Left lung (tissue), 10 donors: ENCODE measurements around the gene CES1. TPM values are rescaled to one million over a fixed set of nuclear protein-coding genes. Genes with fewer than 3 reads are reported as not detected.
"Not testable (repeated sequence)": the region's sequence is repeated elsewhere in the genome, so short reads cannot be mapped to it uniquely, and the experiment has no call there.

Source experiments
- ATAC-seq: fragments of 200-7000 bp; cut with Tn5 transposase; one replicate; pipeline ENCODE4 v1.9.1; 2020; ENCODE audit warnings: moderate library complexity
- DNase-seq, 4 donors: peaks; one replicate each; pipeline ENCODE4 v3.0.0-alpha.2; 2013 to 2020
- H3K27ac ChIP-seq, 2 donors: fragments of 200-600 bp; sonication (generic) in 1 of 2; one replicate each; pipeline versions ENCODE4 v1.5.0 to v1.8.0; 2020 to 2021
- H3K27me3 ChIP-seq, 2 donors: fragments of 200-600 bp; sonication (generic) in 1 of 2; one replicate each; pipeline versions ENCODE4 v1.5.0 to v1.8.0; 2020 to 2021
- H3K36me3 ChIP-seq, 2 donors: fragments of 200-600 bp; sonication (generic) in 1 of 2; one replicate each; pipeline versions ENCODE4 v1.5.0 to v1.8.0; 2020 to 2021
- H3K4me1 ChIP-seq, 2 donors: fragments of 200-600 bp; one replicate each; pipeline ENCODE4 v1.8.0; 2021
- H3K4me3 ChIP-seq, 2 donors: fragments of 200-600 bp; sonication (generic) in 1 of 2; one replicate each; pipeline versions ENCODE4 v1.5.0 to v1.8.0; 2020 to 2021; ENCODE audit warnings: mild to moderate bottlenecking in 1 of 2
- H3K9me3 ChIP-seq, 2 donors: fragments of 200-600 bp; sonication (generic) in 1 of 2; one replicate each; pipeline versions ENCODE4 v1.5.0 to v1.8.0; 2020 to 2021
- CTCF ChIP-seq, 2 donors: fragments of 200-600 bp; sonication (generic) in 1 of 2; IDR thresholded peaks; one replicate each; pipeline versions ENCODE4 v1.5.0 to v1.8.0; 2021; ENCODE audit warnings: antibody characterized with exemption in 2 of 2
- intact Hi-C, 2 donors: fragments of 100-400 bp; cut with DNase I; formaldehyde crosslinking; loops; one replicate each; pipeline versions ENCODE4 v1.11.2 to v1.14.2; 2022
- polyA plus RNA-seq, 6 donors: library from polyadenylated mRNA; unstranded; fragments of 120-200 nt; gene quantifications; one replicate each; pipeline ENCODE4 v1.2.1, GENCODE V29; 2013; ENCODE audit not compliant: insufficient read length in 6 of 6
- total RNA-seq, 2 donors: library from RNA; stranded (reverse); fragmentation: NEBNext Ultra II Directional; extraction: Animal tissue kit (Norgen Biotek cat#: 25700); gene quantifications; one replicate each; pipeline ENCODE4 v1.2.1, GENCODE V29; 2021
- donor health status: DM: no; HTN: yes; CAD: no.
- donor health status: DM: no; HTN: no; CAD: no.

The CES1 gene
- total and polyA plus RNA-seq, 8 donors: 62.3 to 135 (median 119) TPM

- Histone ChIP-seq H3K4me1 (no peaks in the 10 kb centered on the region), H3K4me3 (no peak overlapping the region), H3K27me3 (peaks cover 0 to 4% of the 10 kb centered on the region in 2 donors), H3K27ac (no peak overlapping the region), H3K9me3 (no peaks in the 10 kb centered on the region), H3K36me3 (no peaks in the 10 kb centered on the region)
- intact Hi-C loops: no loop called here
- ATAC-seq (no peak), DNase-seq (no peak)
- TF ChIP-seq CTCF (IDR thresholded peaks at IDR 0.05): no peak
These were observed 17.6 kb downstream of the CES1 start for GRCh38 chr16:55815320-55815719.

GRCh38 chr16:55814174-55814573, 18.7 kb downstream of the CES1 start:
- H3K36me3 ChIP-seq, DNase-seq, intact Hi-C loops, H3K4me3 ChIP-seq, ATAC-seq, H3K9me3 ChIP-seq, H3K27me3 ChIP-seq, H3K27ac ChIP-seq, H3K4me1 ChIP-seq: not testable (repeated sequence)

GRCh38 chr16:55813730-55814129, 19.2 kb downstream of the CES1 start:
- H3K27me3 ChIP-seq, H3K4me1 ChIP-seq, H3K27ac ChIP-seq, ATAC-seq, H3K9me3 ChIP-seq, intact Hi-C loops, H3K36me3 ChIP-seq, H3K4me3 ChIP-seq, DNase-seq: not testable (repeated sequence)

DNA sequence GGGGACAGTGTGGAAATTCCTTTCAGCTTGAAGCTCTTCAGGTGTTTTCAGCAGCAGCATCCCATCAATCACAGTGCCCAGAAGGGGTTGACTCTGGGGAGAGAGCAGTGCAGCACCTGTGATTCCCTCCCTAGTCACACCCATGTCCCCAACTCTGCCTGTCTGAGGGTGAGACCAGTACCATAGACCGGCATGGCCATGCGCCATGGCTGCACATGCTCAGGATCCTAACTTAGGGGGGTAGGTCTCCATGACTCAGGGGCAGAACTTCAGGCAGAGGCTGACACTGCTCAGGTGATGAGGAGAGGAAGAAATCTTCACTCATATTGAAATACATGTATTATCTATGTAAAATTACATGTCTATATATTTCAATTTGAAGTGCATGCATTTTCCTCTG, 19.9 kb downstream of the CES1 start:
- no peak for TF ChIP-seq CTCF (IDR thresholded peaks at IDR 0.05)
- ATAC-seq: no peak
- intact Hi-C loops: no loop called here

GRCh38 chr16:55811811-55812210, 21.1 kb downstream of the CES1 start:
- TF ChIP-seq CTCF (IDR thresholded peaks at IDR 0.05): no peak
- no peaks in the 10 kb centered on the region for H3K4me1 ChIP-seq
- peaks cover 0 to 4% of the 10 kb centered on the region in 2 donors for H3K27me3 ChIP-seq
- ATAC-seq (no peak), DNase-seq (no peak)
- H3K4me3 ChIP-seq: no peak overlapping the region
- H3K36me3 ChIP-seq: no peaks in the 10 kb centered on the region
- intact Hi-C loops: no loop called here
- no peaks in the 10 kb centered on the region for H3K9me3 ChIP-seq
- no peak overlapping the region for H3K27ac ChIP-seq

More for the DNA sequence above, 19.9 kb downstream of the CES1 start:
- no peak for DNase-seq
- no peaks in the 10 kb centered on the region for H3K9me3 ChIP-seq
- peaks cover 0 to 4% of the 10 kb centered on the region in 2 donors for H3K27me3 ChIP-seq
- H3K4me3 ChIP-seq: no peak overlapping the region
- H3K36me3 ChIP-seq: no peaks in the 10 kb centered on the region
- H3K4me1 ChIP-seq: no peaks in the 10 kb centered on the region
- H3K27ac ChIP-seq: no peak overlapping the region

GRCh38 chr16:55810451-55810961, 22.4 kb downstream of the CES1 start:
- Histone ChIP-seq H3K4me3 (no peak overlapping the region), H3K27ac (no peak overlapping the region), H3K9me3 (no peaks in the 10 kb centered on the region), H3K4me1 (no peaks in the 10 kb centered on the region), H3K36me3 (no peaks in the 10 kb centered on the region), H3K27me3 (peaks cover 0 to 4% of the 10 kb centered on the region in 2 donors)
- DNase-seq (no peak), ATAC-seq (no peak)
- intact Hi-C loops: no loop called here
- TF ChIP-seq CTCF (IDR thresholded peaks at IDR 0.05): no peak
